Suprapubic skin (tissue), 4 donors: ENCODE measurements around the gene NFYA.

ENCODE experiments used
- EP300 ChIP-seq: sonication (generic); formaldehyde crosslinking; IDR thresholded peaks from one replicate; pipeline ENCODE4 v1.6.1; 2017; ENCODE audit warnings: antibody characterized with exemption
- POLR2A ChIP-seq, 2 donors: fragments of 450-650 bp; IDR thresholded peaks; one replicate each; pipeline ENCODE4 v1.6.1; 2017; ENCODE audit warnings: antibody characterized with exemption in 2 of 2, mild to moderate bottlenecking in 2 of 2, moderate library complexity in 2 of 2
- POLR2AphosphoS5 ChIP-seq, 3 donors: sonication (generic); formaldehyde crosslinking; IDR thresholded peaks; one replicate each; pipeline ENCODE4 v1.6.1; 2017; ENCODE audit warnings: antibody characterized with exemption in 3 of 3
- TF ChIP-seq, protein P1 (sequence below), 2 donors: fragments of 200-600 bp in 1 of 2; fragments of 450-650 bp in 1 of 2; sonication (generic) in 1 of 2; IDR thresholded peaks; one replicate each; pipeline ENCODE4 v1.5.1; 2016 to 2019; ENCODE audit warnings: antibody characterized with exemption in 2 of 2, mild to moderate bottlenecking in 1 of 2, moderate library complexity in 1 of 2

DNA sequence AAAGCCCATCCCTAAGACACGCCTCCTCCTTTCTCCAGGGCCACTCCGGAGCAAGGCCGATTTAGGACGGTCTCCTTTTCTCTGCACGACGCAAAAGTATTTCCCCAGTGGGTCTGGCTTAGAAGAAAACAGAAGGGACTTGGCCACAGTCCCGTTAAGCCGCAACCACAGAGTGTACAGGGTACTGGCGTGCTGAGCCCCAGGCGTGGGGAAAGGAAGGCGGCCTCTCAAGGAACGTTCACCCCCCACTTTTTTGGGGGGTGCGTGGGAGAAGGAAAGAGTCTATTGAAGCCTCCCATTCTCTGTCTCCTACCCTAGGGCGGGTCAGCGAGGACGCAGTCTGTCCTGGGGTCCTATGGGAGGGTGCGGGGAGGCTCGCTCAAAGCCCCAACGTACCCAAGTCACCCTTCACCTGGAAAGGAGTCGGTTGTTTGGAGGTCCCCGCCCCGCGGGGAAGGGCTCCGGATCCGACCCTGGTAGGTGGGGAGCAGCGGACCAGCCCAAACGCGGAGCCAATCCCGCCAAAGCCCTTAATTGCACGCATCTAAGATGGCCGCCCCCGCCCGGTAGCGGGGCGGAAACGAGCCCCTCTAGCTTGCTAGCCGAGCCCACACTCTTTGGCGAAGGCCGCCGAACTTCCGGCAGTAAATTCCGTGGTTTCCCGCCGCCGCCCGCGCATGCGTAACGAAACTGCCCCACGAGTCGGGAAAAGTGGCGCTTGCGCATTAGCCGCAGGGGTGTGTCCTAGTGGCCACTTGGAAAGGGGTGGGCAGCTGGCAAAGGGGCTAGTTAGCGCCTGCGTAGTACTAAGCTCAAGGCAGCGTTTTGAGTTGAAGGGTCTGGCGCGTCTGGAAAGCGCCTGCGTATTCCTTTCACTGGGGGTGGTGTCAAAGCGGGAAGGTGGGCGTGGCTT lies 595 bp upstream of the NFYA start, which contains the start of gene OARD1:
- TF ChIP-seq, protein P1, sequence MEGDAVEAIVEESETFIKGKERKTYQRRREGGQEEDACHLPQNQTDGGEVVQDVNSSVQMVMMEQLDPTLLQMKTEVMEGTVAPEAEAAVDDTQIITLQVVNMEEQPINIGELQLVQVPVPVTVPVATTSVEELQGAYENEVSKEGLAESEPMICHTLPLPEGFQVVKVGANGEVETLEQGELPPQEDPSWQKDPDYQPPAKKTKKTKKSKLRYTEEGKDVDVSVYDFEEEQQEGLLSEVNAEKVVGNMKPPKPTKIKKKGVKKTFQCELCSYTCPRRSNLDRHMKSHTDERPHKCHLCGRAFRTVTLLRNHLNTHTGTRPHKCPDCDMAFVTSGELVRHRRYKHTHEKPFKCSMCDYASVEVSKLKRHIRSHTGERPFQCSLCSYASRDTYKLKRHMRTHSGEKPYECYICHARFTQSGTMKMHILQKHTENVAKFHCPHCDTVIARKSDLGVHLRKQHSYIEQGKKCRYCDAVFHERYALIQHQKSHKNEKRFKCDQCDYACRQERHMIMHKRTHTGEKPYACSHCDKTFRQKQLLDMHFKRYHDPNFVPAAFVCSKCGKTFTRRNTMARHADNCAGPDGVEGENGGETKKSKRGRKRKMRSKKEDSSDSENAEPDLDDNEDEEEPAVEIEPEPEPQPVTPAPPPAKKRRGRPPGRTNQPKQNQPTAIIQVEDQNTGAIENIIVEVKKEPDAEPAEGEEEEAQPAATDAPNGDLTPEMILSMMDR (IDR thresholded peaks at IDR 0.05): no peak
- TF ChIP-seq EP300: no peak
- TF ChIP-seq POLR2A (IDR thresholded peaks at IDR 0.05): peak in 1 of 2 donors; percentile 61
- TF ChIP-seq POLR2AphosphoS5 (IDR thresholded peaks at IDR 0.05): peak in 1 of 3 donors; percentile 73
